22Rv1 (cell line): ENCODE data around the gene LAYN.

ENCODE experiments used
- ZFX ChIP-seq: fragments of 450-650 bp; IDR thresholded peaks from 2 replicates; pipeline ENCODE4 v1.6.1; 2017; ENCODE audit warnings: antibody characterized with exemption, borderline replicate concordance
- TF ChIP-seq, protein P1 (sequence below): fragments of 450-650 bp; IDR thresholded peaks from 2 replicates; pipeline ENCODE4 v1.5.1; 2017; ENCODE audit warnings: mild to moderate bottlenecking

DNA sequence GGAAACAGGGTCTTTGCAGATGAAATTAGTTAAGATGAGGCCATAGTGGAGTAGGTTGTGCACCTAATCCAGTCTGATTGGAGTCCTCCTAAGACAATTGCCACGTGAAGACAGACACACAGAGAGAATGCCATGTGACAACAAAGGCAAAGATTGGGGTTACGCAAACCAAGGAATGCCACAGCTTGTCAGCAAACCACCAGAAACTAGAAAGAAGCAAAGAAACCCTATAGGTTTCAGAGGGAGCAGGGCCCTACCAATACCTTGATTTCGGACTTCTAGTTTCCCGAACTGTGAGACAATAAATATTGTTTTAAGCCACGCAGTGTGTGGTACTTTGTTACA is 8.2 kb upstream of the LAYN start:
- TF ChIP-seq, protein P1, sequence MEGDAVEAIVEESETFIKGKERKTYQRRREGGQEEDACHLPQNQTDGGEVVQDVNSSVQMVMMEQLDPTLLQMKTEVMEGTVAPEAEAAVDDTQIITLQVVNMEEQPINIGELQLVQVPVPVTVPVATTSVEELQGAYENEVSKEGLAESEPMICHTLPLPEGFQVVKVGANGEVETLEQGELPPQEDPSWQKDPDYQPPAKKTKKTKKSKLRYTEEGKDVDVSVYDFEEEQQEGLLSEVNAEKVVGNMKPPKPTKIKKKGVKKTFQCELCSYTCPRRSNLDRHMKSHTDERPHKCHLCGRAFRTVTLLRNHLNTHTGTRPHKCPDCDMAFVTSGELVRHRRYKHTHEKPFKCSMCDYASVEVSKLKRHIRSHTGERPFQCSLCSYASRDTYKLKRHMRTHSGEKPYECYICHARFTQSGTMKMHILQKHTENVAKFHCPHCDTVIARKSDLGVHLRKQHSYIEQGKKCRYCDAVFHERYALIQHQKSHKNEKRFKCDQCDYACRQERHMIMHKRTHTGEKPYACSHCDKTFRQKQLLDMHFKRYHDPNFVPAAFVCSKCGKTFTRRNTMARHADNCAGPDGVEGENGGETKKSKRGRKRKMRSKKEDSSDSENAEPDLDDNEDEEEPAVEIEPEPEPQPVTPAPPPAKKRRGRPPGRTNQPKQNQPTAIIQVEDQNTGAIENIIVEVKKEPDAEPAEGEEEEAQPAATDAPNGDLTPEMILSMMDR, result no peak
- TF ChIP-seq ZFX, result no peak
